Measurements from ENCODE around the gene IMP4. TPM values are rescaled to one million over a fixed set of nuclear protein-coding genes. Genes with fewer than 3 reads are reported as not detected.

Gene IMP4
- total and polyA plus RNA-seq, 2 experiments from 2014 or later = 52.4 to 56.4 TPM

DNA sequence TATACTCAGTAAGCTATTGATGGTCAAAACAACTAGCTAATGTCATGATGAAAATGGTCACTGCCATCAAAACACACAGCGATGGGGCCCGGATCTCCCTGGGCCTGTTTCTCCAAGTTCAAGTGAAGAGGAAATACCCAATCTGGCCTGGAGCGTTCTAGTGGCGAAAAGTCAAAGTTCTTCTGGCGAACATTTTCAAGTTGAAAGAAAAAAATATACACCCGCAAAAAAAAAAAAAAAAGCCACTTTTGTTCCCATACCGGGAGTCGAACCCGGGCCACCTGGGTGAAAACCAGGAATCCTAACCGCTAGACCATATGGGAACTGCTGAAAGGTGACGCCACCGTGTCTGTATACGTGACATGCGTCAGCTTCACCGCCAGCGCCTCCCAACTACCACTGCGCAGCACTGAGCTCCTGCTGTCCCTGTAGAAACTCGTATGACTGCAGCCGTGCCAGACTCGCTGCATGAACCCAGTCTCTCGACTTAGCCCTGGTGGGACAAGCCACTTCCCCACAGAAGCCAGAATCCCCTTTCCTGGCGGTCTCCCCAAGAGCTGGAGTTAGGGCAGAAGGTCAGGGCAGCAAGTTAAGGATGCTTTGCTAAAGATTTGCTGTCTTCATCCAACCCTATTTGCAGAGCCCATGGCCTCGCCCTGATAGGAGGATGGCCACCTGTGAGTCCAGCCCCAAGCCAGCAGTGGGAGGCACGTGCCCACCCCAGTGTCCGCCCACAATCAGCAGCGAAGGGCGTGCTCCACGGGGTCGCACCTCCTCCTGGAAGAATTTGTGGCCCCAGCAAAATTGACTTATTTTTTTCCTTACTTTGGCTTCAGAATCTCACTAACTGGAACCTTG, 5.6 kb upstream of the IMP4 start:
- peaks cover 7% of the 10 kb centered on the region for H3K4me1 ChIP-seq (ENCODE audit: insufficient read depth)
- WGBS (ENCODE audit: low lambda C conversion rate, missing lambda C conversion rate) = 7% methylated on average over 29 of the region's 29 CpGs
- peak overlapping the region; percentile 76 for H3K4me2 ChIP-seq
- peak overlapping the region; percentile 20 for H2AFZ ChIP-seq
- TF ChIP-seq, protein P1, sequence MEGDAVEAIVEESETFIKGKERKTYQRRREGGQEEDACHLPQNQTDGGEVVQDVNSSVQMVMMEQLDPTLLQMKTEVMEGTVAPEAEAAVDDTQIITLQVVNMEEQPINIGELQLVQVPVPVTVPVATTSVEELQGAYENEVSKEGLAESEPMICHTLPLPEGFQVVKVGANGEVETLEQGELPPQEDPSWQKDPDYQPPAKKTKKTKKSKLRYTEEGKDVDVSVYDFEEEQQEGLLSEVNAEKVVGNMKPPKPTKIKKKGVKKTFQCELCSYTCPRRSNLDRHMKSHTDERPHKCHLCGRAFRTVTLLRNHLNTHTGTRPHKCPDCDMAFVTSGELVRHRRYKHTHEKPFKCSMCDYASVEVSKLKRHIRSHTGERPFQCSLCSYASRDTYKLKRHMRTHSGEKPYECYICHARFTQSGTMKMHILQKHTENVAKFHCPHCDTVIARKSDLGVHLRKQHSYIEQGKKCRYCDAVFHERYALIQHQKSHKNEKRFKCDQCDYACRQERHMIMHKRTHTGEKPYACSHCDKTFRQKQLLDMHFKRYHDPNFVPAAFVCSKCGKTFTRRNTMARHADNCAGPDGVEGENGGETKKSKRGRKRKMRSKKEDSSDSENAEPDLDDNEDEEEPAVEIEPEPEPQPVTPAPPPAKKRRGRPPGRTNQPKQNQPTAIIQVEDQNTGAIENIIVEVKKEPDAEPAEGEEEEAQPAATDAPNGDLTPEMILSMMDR (IDR thresholded peaks at IDR 0.05; ENCODE audit: poor library complexity) = no peak
- TF ChIP-seq EZH2phosphoT487 (IDR thresholded peaks at IDR 0.05; ENCODE audit: low read depth, severe bottlenecking, unreplicated experiment) (no peak), EZH2 (IDR thresholded peaks at IDR 0.05; ENCODE audit: borderline replicate concordance) (no peak)
- H3K36me3 ChIP-seq (replicated peaks; ENCODE audit: insufficient read depth, low read depth) = no peaks in the 10 kb centered on the region
- no peaks in the 10 kb centered on the region for H3K27me3 ChIP-seq
- H3K27ac ChIP-seq = peak overlapping the region; percentile 61
- no peaks in the 10 kb centered on the region for H3K9me2 ChIP-seq (replicated peaks; ENCODE audit: insufficient read depth)
- H3K9me3 ChIP-seq (ENCODE audit: low read depth) = no peaks in the 10 kb centered on the region
- H3K79me2 ChIP-seq = peaks cover 5% of the 10 kb centered on the region
- peak overlapping the region; percentile 2 for H3K4me3 ChIP-seq
- peak; percentile 93 for DNase-seq (ENCODE audit: low spot score)
- H4K20me1 ChIP-seq (ENCODE audit: insufficient read depth, poor library complexity, severe bottlenecking) = no peaks in the 10 kb centered on the region

DNA sequence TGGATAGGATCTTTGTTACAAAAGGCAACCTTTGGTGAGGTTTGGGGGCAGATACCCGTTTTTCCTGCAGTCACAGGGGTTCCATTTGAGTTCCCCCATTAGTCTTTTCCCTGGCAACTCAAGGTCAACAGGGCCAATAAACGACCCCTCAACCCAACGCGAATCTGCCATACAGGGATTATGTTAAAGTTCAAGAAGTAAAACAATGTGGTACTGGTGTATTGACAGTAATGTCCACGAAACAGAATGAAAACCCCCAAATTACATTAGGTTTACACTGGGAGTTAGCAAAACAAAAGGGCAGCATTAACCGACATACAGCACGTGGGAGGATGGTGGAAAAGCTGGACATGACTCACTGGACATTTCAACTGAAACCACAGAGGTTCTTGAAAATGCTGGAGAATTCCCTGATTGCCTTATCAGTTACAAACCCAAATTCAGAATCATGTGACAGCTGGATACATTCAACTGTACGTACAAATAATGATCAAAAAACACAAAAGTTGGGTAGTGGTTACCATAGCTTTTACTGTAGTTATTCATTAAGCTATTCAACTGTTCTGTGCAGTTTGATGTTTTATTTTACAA, 4.9 kb upstream of the IMP4 start:
- Histone ChIP-seq H3K79me2 (peaks cover 5% of the 10 kb centered on the region), H3K36me3 (replicated peaks; ENCODE audit: insufficient read depth, low read depth) (no peaks in the 10 kb centered on the region), H3K4me2 (peak overlapping the region; percentile 76), H3K9me3 (ENCODE audit: low read depth) (no peaks in the 10 kb centered on the region), H3K27ac (peak overlapping the region; percentile 61), H4K20me1 (ENCODE audit: insufficient read depth, poor library complexity, severe bottlenecking) (no peaks in the 10 kb centered on the region), H3K4me1 (ENCODE audit: insufficient read depth) (peaks cover 7% of the 10 kb centered on the region), H3K27me3 (no peaks in the 10 kb centered on the region), H2AFZ (peak overlapping the region; percentile 20), H3K4me3 (peak overlapping the region; percentile 2), H3K9me2 (replicated peaks; ENCODE audit: insufficient read depth) (no peaks in the 10 kb centered on the region)
- 44% methylated on average over 8 of the region's 8 CpGs for WGBS (ENCODE audit: low lambda C conversion rate, missing lambda C conversion rate)
- TF ChIP-seq EZH2phosphoT487 (IDR thresholded peaks at IDR 0.05; ENCODE audit: low read depth, severe bottlenecking, unreplicated experiment) (no peak), EZH2 (IDR thresholded peaks at IDR 0.05; ENCODE audit: borderline replicate concordance) (no peak)
- TF ChIP-seq, protein P1 (IDR thresholded peaks at IDR 0.05; ENCODE audit: poor library complexity) = no peak
- DNase-seq (ENCODE audit: low spot score) = peak; percentile 13

DNA sequence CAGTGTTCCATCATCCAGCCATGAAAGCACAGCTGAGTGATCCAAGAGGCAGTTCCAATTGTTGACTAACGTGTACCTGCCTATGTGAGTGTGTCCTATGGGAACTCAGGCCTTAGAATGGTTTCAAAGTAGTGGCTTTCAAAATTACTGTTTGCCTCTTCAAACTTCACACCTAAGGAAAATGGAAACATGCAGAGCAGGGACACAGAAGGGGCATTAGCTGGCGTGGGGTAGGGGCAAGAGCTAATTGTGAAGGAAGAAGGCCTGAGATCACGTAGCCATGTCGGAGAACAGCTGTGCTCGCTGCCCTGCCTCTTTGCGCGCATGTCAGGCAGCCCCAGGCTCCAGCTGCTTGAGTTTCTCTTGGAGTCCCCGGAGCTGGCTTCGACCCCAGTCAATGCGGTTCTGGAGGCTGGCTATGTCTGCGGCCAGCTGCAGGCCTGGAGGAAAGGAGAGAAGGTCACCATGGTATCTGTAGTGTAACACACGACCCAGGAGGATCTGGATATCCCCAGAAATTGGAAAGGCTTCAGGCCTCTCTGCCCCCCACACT, 3.8 kb upstream of the IMP4 start:
- Histone ChIP-seq H3K4me1 (ENCODE audit: insufficient read depth) (peaks cover 12% of the 10 kb centered on the region), H4K20me1 (ENCODE audit: insufficient read depth, poor library complexity, severe bottlenecking) (no peaks in the 10 kb centered on the region), H3K79me2 (peaks cover 10% of the 10 kb centered on the region), H3K9me3 (ENCODE audit: low read depth) (no peaks in the 10 kb centered on the region), H3K27ac (no peak overlapping the region), H2AFZ (no peak overlapping the region), H3K4me3 (no peak overlapping the region), H3K9me2 (replicated peaks; ENCODE audit: insufficient read depth) (no peaks in the 10 kb centered on the region), H3K4me2 (no peak overlapping the region), H3K27me3 (no peaks in the 10 kb centered on the region), H3K36me3 (replicated peaks; ENCODE audit: insufficient read depth, low read depth) (no peaks in the 10 kb centered on the region)
- DNase-seq (ENCODE audit: low spot score) = no peak
- TF ChIP-seq EZH2phosphoT487 (IDR thresholded peaks at IDR 0.05; ENCODE audit: low read depth, severe bottlenecking, unreplicated experiment) = no peak
- TF ChIP-seq EZH2 (IDR thresholded peaks at IDR 0.05; ENCODE audit: borderline replicate concordance) = no peak
- TF ChIP-seq, protein P1 (IDR thresholded peaks at IDR 0.05; ENCODE audit: poor library complexity) = no peak
- WGBS (ENCODE audit: low lambda C conversion rate, missing lambda C conversion rate) = 96% methylated on average over 12 of the region's 12 CpGs

Measured in hepatocyte (in vitro differentiated cells).